Measurements from ENCODE around the gene ACY1.

GRCh38 chr3:51961602-51962569 is 21.4 kb upstream of the ACY1 start:
- TF ChIP-seq CBX2 (IDR thresholded peaks at IDR 0.05; ENCODE audit: borderline replicate concordance, low read depth): no peak
- TF ChIP-seq, protein P1, sequence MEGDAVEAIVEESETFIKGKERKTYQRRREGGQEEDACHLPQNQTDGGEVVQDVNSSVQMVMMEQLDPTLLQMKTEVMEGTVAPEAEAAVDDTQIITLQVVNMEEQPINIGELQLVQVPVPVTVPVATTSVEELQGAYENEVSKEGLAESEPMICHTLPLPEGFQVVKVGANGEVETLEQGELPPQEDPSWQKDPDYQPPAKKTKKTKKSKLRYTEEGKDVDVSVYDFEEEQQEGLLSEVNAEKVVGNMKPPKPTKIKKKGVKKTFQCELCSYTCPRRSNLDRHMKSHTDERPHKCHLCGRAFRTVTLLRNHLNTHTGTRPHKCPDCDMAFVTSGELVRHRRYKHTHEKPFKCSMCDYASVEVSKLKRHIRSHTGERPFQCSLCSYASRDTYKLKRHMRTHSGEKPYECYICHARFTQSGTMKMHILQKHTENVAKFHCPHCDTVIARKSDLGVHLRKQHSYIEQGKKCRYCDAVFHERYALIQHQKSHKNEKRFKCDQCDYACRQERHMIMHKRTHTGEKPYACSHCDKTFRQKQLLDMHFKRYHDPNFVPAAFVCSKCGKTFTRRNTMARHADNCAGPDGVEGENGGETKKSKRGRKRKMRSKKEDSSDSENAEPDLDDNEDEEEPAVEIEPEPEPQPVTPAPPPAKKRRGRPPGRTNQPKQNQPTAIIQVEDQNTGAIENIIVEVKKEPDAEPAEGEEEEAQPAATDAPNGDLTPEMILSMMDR (IDR thresholded peaks at IDR 0.05): no peak

All from A549 (cell line).